GM12873 (cell line): Measurements from ENCODE around the gene CHD9NB.

ENCODE experiments used
- TF ChIP-seq, protein P1 (sequence below): IDR thresholded peaks from 2 replicates; pipeline ENCODE4 v1.5.1; 2012; ENCODE audit warnings: low read depth, mild to moderate bottlenecking, moderate library complexity, low read length, control low read depth; ENCODE audit not compliant: insufficient read depth; ENCODE audit errors: missing control alignments

CHD9NB gene

DNA sequence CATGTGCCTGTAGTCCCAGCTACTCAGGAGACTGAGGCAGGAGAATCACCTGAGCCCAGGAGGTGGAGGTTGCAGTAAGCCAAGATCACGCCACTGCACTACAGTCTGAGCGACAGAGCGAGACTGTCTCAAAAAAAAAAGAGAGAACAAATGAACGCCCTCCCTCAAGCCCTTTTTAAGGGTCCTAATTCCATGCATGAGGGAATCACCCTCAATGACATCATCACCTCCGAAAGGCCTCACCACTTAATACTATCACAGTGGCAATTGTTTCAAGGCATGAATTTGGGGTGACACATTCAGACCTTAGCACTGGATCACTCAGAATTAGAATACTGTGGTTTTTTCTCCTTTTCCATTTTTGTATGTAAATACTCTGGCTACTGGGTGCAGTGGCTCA, 57.8 kb downstream of the CHD9NB start:
- TF ChIP-seq, protein P1, sequence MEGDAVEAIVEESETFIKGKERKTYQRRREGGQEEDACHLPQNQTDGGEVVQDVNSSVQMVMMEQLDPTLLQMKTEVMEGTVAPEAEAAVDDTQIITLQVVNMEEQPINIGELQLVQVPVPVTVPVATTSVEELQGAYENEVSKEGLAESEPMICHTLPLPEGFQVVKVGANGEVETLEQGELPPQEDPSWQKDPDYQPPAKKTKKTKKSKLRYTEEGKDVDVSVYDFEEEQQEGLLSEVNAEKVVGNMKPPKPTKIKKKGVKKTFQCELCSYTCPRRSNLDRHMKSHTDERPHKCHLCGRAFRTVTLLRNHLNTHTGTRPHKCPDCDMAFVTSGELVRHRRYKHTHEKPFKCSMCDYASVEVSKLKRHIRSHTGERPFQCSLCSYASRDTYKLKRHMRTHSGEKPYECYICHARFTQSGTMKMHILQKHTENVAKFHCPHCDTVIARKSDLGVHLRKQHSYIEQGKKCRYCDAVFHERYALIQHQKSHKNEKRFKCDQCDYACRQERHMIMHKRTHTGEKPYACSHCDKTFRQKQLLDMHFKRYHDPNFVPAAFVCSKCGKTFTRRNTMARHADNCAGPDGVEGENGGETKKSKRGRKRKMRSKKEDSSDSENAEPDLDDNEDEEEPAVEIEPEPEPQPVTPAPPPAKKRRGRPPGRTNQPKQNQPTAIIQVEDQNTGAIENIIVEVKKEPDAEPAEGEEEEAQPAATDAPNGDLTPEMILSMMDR, result no peak

DNA sequence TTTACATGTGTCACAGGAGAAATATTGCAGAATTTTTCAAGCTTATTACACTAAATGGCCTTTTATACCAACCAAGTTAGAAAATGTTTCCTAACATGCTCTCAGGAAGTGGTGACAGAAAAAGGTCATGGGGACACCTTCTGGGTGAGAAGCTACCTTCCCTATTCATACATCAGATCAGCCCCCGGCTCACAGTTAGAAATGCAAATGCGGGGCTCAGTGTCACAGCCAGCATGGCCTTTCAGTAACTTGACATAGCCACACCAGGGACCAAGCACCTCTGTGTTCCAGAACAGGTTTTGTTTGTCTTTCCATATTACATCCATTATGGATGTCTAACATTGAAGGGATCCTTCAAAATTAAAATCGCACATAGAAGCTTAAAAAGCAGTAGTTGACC, 59.5 kb downstream of the CHD9NB start:
- TF ChIP-seq, protein P1, result no peak

DNA sequence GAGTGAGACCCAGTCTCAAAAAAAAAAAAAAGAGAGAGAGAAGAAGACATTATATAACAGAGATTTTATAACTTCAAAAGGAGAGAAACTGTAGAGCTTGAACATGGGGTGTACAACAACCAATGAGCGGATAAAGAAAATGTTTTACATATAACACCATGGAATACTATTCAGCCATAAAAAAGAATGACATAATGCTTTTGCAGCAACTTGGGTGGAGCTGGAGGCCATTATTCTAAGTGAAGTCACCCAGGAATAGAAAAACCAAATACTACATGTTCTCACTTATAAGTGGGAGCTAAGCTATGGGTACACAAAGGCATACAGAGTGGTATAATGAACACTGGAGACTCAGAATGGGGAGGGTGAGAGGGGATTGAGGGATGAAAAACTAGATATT, 61.1 kb downstream of the CHD9NB start:
- TF ChIP-seq, protein P1, result no peak
